OCI-LY3 (cell line): ENCODE measurements around the gene TARS1.

Experiments
- H2AFZ ChIP-seq: fragments of 200-600, 300-600 bp; shearing (Covaris generic); 2 replicates; pipeline ENCODE4 v1.6.0; 2014; ENCODE audit warnings: antibody characterized with exemption, low read depth, low read length
- H3K27ac ChIP-seq: fragments of 200-600, 300-600 bp; sonication (generic); 2 replicates; pipeline ENCODE4 v1.5.1; 2014; ENCODE audit warnings: mild to moderate bottlenecking, low read length, moderate library complexity, mixed read lengths
- H3K27me3 ChIP-seq: fragments of 200-600, 300-600 bp; sonication (generic); 2 replicates; pipeline ENCODE4 v1.6.1; 2014; ENCODE audit warnings: low read depth, low read length, mixed read lengths
- H3K36me3 ChIP-seq: fragments of 200-600, 300-600 bp; sonication (generic); replicated peaks from 2 replicates; pipeline ENCODE3; 2014; ENCODE audit warnings: low read depth, low read length, mixed read lengths
- H3K4me1 ChIP-seq: fragments of 300-600, 200-600 bp; sonication (generic); 2 replicates; pipeline ENCODE4 v1.6.1; 2014; ENCODE audit warnings: low read length, mixed read lengths
- H3K4me2 ChIP-seq: fragments of 200-600, 300-600 bp; sonication (generic); 2 replicates; pipeline ENCODE4 v1.6.1; 2014; ENCODE audit warnings: low read length, mixed read lengths
- H3K4me3 ChIP-seq: fragments of 300-600, 200-600 bp; sonication (generic); 2 replicates; pipeline ENCODE4 v1.5.1; 2014; ENCODE audit warnings: antibody characterized with exemption, mild to moderate bottlenecking, low read length, moderate library complexity
- H3K79me2 ChIP-seq: fragments of 300-600, 200-600 bp; shearing (Covaris generic); 2 replicates; pipeline ENCODE4 v1.6.1; 2014; ENCODE audit warnings: mild to moderate bottlenecking, low read length, mixed read lengths
- H3K9ac ChIP-seq: fragments of 300-600, 200-600 bp; shearing (Covaris generic); 2 replicates; pipeline ENCODE4 v1.6.0; 2014; ENCODE audit warnings: mild to moderate bottlenecking, low read length, moderate library complexity
- H3K9me3 ChIP-seq: fragments of 200-600, 300-600 bp; shearing (Covaris generic); 2 replicates; pipeline ENCODE4 v1.6.1; 2014; ENCODE audit warnings: low read length, mixed read lengths; ENCODE audit not compliant: insufficient read depth
- H4K20me1 ChIP-seq: fragments of 200-600, 300-600 bp; sonication (generic); 2 replicates; pipeline ENCODE4 v1.6.1; 2016; ENCODE audit warnings: low read length, mixed read lengths; ENCODE audit not compliant: insufficient read depth
- CTCF ChIP-seq: fragments of 200-600, 300-600 bp; sonication (generic); IDR thresholded peaks from 2 replicates; pipeline ENCODE4 v1.5.1; 2014; ENCODE audit warnings: antibody characterized with exemption, low read length, low read depth
- EZH2phosphoT487 ChIP-seq: fragments of 200-600 bp; shearing (Covaris generic); IDR thresholded peaks from 2 replicates; pipeline ENCODE4 v1.6.1; 2018; ENCODE audit warnings: antibody characterized with exemption, mixed run types, low read depth

The TARS1 gene

GRCh38 chr5:33472805-33473409 is 32.1 kb downstream of the TARS1 start:
- Histone ChIP-seq H3K4me2 (no peak overlapping the region), H3K27me3 (no peaks in the 10 kb centered on the region), H3K36me3 (peaks cover 55% of the 10 kb centered on the region), H3K9ac (no peak overlapping the region), H4K20me1 (no peaks in the 10 kb centered on the region), H3K9me3 (no peaks in the 10 kb centered on the region), H3K4me1 (no peaks in the 10 kb centered on the region), H3K4me3 (no peak overlapping the region), H3K27ac (no peak overlapping the region), H3K79me2 (no peaks in the 10 kb centered on the region), H2AFZ (no peak overlapping the region)
- TF ChIP-seq CTCF (no peak), EZH2phosphoT487 (no peak)

GRCh38 chr5:33474004-33474403 is 33.2 kb downstream of the TARS1 start:
- TF ChIP-seq CTCF = no peak
- no peak for TF ChIP-seq EZH2phosphoT487
- Histone ChIP-seq H3K27ac (no peak overlapping the region), H3K36me3 (peaks cover 51% of the 10 kb centered on the region)

GRCh38 chr5:33474931-33475499 is 34.2 kb downstream of the TARS1 start:
- no peak overlapping the region for H2AFZ ChIP-seq
- TF ChIP-seq CTCF (no peak), EZH2phosphoT487 (no peak)
- H4K20me1 ChIP-seq = no peaks in the 10 kb centered on the region

More at GRCh38 chr5:33474004-33474403, 33.2 kb downstream of the TARS1 start:
- Histone ChIP-seq H3K4me2 (no peak overlapping the region), H4K20me1 (no peaks in the 10 kb centered on the region), H3K27me3 (no peaks in the 10 kb centered on the region), H3K79me2 (no peaks in the 10 kb centered on the region), H3K9me3 (no peaks in the 10 kb centered on the region), H2AFZ (no peak overlapping the region), H3K9ac (no peak overlapping the region), H3K4me3 (no peak overlapping the region), H3K4me1 (no peaks in the 10 kb centered on the region)

GRCh38 chr5:33475706-33476105 is 34.9 kb downstream of the TARS1 start:
- H3K4me3 ChIP-seq = no peak overlapping the region
- no peak overlapping the region for H3K27ac ChIP-seq
- H4K20me1 ChIP-seq = no peaks in the 10 kb centered on the region
- no peaks in the 10 kb centered on the region for H3K27me3 ChIP-seq
- no peaks in the 10 kb centered on the region for H3K9me3 ChIP-seq
- TF ChIP-seq EZH2phosphoT487 (no peak), CTCF (no peak)
- no peaks in the 10 kb centered on the region for H3K4me1 ChIP-seq
- H3K4me2 ChIP-seq = no peak overlapping the region
- H3K79me2 ChIP-seq = no peaks in the 10 kb centered on the region
- H3K36me3 ChIP-seq = peaks cover 41% of the 10 kb centered on the region
- no peak overlapping the region for H3K9ac ChIP-seq
- H2AFZ ChIP-seq = no peak overlapping the region

More at GRCh38 chr5:33474931-33475499, 34.2 kb downstream of the TARS1 start:
- H3K4me3 ChIP-seq = no peak overlapping the region
- no peak overlapping the region for H3K27ac ChIP-seq
- H3K27me3 ChIP-seq = no peaks in the 10 kb centered on the region
- peaks cover 47% of the 10 kb centered on the region for H3K36me3 ChIP-seq
- H3K9me3 ChIP-seq = no peaks in the 10 kb centered on the region
- no peaks in the 10 kb centered on the region for H3K79me2 ChIP-seq
- no peaks in the 10 kb centered on the region for H3K4me1 ChIP-seq
- no peak overlapping the region for H3K4me2 ChIP-seq
- H3K9ac ChIP-seq = no peak overlapping the region
